ENCODE results near the gene WBP2NL.

The WBP2NL gene

DNA sequence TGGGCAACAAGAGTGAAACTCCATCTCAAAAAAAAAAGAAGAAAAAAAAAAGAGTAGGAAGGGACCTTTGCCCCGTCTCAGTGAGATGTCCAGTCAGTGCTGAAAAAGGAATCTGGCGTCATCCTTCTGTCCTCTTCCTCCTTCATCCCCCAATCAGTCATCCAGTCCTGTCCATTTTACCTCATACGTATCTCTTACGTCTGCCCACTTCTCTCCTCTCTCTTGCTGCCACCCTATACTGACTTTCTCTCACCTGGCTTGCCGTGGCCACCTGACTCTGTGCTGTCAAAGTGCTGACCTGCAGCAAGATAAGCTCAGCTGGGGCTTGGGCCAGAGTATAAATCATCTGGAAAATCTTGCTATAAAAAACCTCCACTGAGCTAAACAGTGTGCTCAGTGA lies 15.7 kb upstream of the WBP2NL start:
- Histone ChIP-seq H3K27ac (no peak overlapping the region), H3K4me3 (IDR thresholded peaks at IDR 0.05; ENCODE audit: insufficient read depth, low read depth, low read length) (no peak overlapping the region), H3K27me3 (ENCODE audit: insufficient read depth, low read depth) (no peaks in the 10 kb centered on the region), H3K36me3 (ENCODE audit: insufficient read depth) (no peaks in the 10 kb centered on the region), H2AFZ (ENCODE audit: low read depth) (no peak overlapping the region), H3K79me2 (ENCODE audit: insufficient read depth, low read depth) (no peaks in the 10 kb centered on the region), H3K4me1 (ENCODE audit: low read depth, poor library complexity, severe bottlenecking) (no peaks in the 10 kb centered on the region), H4K20me1 (ENCODE audit: insufficient read depth) (no peaks in the 10 kb centered on the region), H3K4me2 (no peak overlapping the region), H3K9ac (no peak overlapping the region)
- no peak for TF ChIP-seq CTCF (conservative IDR thresholded peaks at IDR 0.05; ENCODE audit: low read depth, low read length)

- Histone ChIP-seq H3K27ac (no peak overlapping the region), H4K20me1 (ENCODE audit: insufficient read depth) (no peaks in the 10 kb centered on the region), H3K27me3 (ENCODE audit: insufficient read depth, low read depth) (no peaks in the 10 kb centered on the region), H2AFZ (ENCODE audit: low read depth) (no peak overlapping the region), H3K9ac (no peak overlapping the region), H3K4me2 (no peak overlapping the region), H3K79me2 (ENCODE audit: insufficient read depth, low read depth) (no peaks in the 10 kb centered on the region), H3K36me3 (ENCODE audit: insufficient read depth) (no peaks in the 10 kb centered on the region), H3K4me1 (ENCODE audit: low read depth, poor library complexity, severe bottlenecking) (no peaks in the 10 kb centered on the region), H3K4me3 (IDR thresholded peaks at IDR 0.05; ENCODE audit: insufficient read depth, low read depth, low read length) (no peak overlapping the region)
- TF ChIP-seq CTCF (conservative IDR thresholded peaks at IDR 0.05; ENCODE audit: low read depth, low read length): no peak
Measured at GRCh38 chr22:41983513-41984405, 14.8 kb upstream of the WBP2NL start.

GRCh38 chr22:41987276-41987675 lies 11.3 kb upstream of the WBP2NL start:
- H3K4me3 ChIP-seq (IDR thresholded peaks at IDR 0.05; ENCODE audit: insufficient read depth, low read depth, low read length): no peak overlapping the region
- H3K4me1 ChIP-seq (ENCODE audit: low read depth, poor library complexity, severe bottlenecking): no peaks in the 10 kb centered on the region
- H4K20me1 ChIP-seq (ENCODE audit: insufficient read depth): no peaks in the 10 kb centered on the region
- no peak for TF ChIP-seq CTCF (conservative IDR thresholded peaks at IDR 0.05; ENCODE audit: low read depth, low read length)
- H3K27ac ChIP-seq: no peak overlapping the region
- H3K36me3 ChIP-seq (ENCODE audit: insufficient read depth): no peaks in the 10 kb centered on the region
- H3K27me3 ChIP-seq (ENCODE audit: insufficient read depth, low read depth): no peaks in the 10 kb centered on the region
- no peak overlapping the region for H3K4me2 ChIP-seq
- H3K9ac ChIP-seq: no peak overlapping the region
- H2AFZ ChIP-seq (ENCODE audit: low read depth): no peak overlapping the region
- H3K79me2 ChIP-seq (ENCODE audit: insufficient read depth, low read depth): no peaks in the 10 kb centered on the region

GRCh38 chr22:41989246-41989645 lies 9.3 kb upstream of the WBP2NL start:
- no peaks in the 10 kb centered on the region for H4K20me1 ChIP-seq (ENCODE audit: insufficient read depth)
- no peak overlapping the region for H2AFZ ChIP-seq (ENCODE audit: low read depth)

More at GRCh38 chr22:41989246-41989645, 9.3 kb upstream of the WBP2NL start:
- no peak overlapping the region for H3K27ac ChIP-seq
- no peak overlapping the region for H3K4me3 ChIP-seq (IDR thresholded peaks at IDR 0.05; ENCODE audit: insufficient read depth, low read depth, low read length)
- H3K4me2 ChIP-seq: no peak overlapping the region
- H3K36me3 ChIP-seq (ENCODE audit: insufficient read depth): no peaks in the 10 kb centered on the region
- H3K9ac ChIP-seq: no peak overlapping the region
- H3K79me2 ChIP-seq (ENCODE audit: insufficient read depth, low read depth): no peaks in the 10 kb centered on the region
- H3K4me1 ChIP-seq (ENCODE audit: low read depth, poor library complexity, severe bottlenecking): no peaks in the 10 kb centered on the region
- H3K27me3 ChIP-seq (ENCODE audit: insufficient read depth, low read depth): no peaks in the 10 kb centered on the region
- no peak for TF ChIP-seq CTCF (conservative IDR thresholded peaks at IDR 0.05; ENCODE audit: low read depth, low read length)

Data from KMS-11 (cell line).